Ovary (tissue), 9 donors: ENCODE data around the gene FOXRED1. TPM values are rescaled to one million over a fixed set of nuclear protein-coding genes. Genes with fewer than 3 reads are reported as not detected.

ENCODE experiments used
- DNase-seq, 5 donors: peaks; one replicate each; pipeline ENCODE4 v3.0.0-alpha.2; 2019 to 2020
- H3K27ac ChIP-seq, 2 donors: fragments of 200-600 bp; one replicate each; pipeline versions ENCODE4 v1.5.1 to v1.8.0; 2019 to 2022
- H3K27me3 ChIP-seq: fragments of 200-600 bp; one replicate; pipeline ENCODE4 v1.8.0; 2022
- H3K36me3 ChIP-seq: fragments of 200-600 bp; sonication (generic); one replicate; pipeline ENCODE4 v1.5.1; 2019
- H3K4me1 ChIP-seq: one replicate; pipeline ENCODE4 v1.8.1; 2013; ENCODE audit warnings: mild to moderate bottlenecking, moderate library complexity; ENCODE audit not compliant: insufficient read depth
- H3K4me3 ChIP-seq: fragments of 200-600 bp; sonication (generic); one replicate; pipeline ENCODE4 v1.5.1; 2017
- H3K9me3 ChIP-seq, 2 donors: fragments of 200-600 bp in 1 of 2; sonication (generic) in 1 of 2; one replicate each; pipeline versions ENCODE4 v1.5.1 to v1.8.1; 2013 to 2019; ENCODE audit warnings: mild to moderate bottlenecking in 1 of 2, moderate library complexity in 1 of 2
- EP300 ChIP-seq: sonication (generic); formaldehyde crosslinking; IDR thresholded peaks from one replicate; pipeline ENCODE4 v1.6.1; 2017; ENCODE audit warnings: antibody characterized with exemption
- POLR2A ChIP-seq: fragments of 450-650 bp; IDR thresholded peaks from one replicate; pipeline ENCODE4 v1.6.1; 2017; ENCODE audit warnings: antibody characterized with exemption, mild to moderate bottlenecking, moderate library complexity
- WGBS, 3 donors: extraction: QIAGEN DNeasy Blood & Tissue Kit in 1 of 3; methylation state at CpG; one replicate each; pipeline versions ENCODE4 v1.1.5 to v1.1.7; 2013 to 2017; 5-methylcytosine and 5-hydroxymethylcytosine counted together
- intact Hi-C, 4 donors: fragments of 100-400 bp; cut with DNase I; formaldehyde crosslinking; loops; one replicate each; pipeline versions ENCODE4 v1.11.0 to v1.15.1; 2022 to 2023
- polyA plus RNA-seq, 2 donors: library from polyadenylated mRNA; stranded (reverse); fragments of 200-250 nt in 1 of 2; fragments of 350-450 nt in 1 of 2; fragmentation: Illumina TruSeq in 1 of 2; extraction: RNeasy Lipid Tissue Mini Kit (QIAGEN cat#74804) in 1 of 2; gene quantifications; one replicate each; pipeline ENCODE4 v1.2.3, GENCODE V29; 2013 to 2014
- total RNA-seq, 7 donors: library from RNA; depleted of rRNA in 2 of 7; stranded (reverse); fragments of >200 nt in 2 of 7; fragmentation: NEBNext Ultra II Directional in 3 of 7; extraction: Animal tissue kit (Norgen Biotek cat#: 25700) in 3 of 7; gene quantifications; one replicate each; pipeline versions ENCODE4 v1.1.0 to v1.2.4, GENCODE V29; 2016 to 2023
- TF ChIP-seq, protein P1 (sequence below), 3 donors: fragments of 450-650 bp in 2 of 3; fragments of 200-600 bp in 1 of 3; IDR thresholded peaks; one replicate each; pipeline versions ENCODE4 v1.5.1 to v1.8.0; 2016 to 2022; ENCODE audit warnings: antibody characterized with exemption in 3 of 3, mild to moderate bottlenecking in 1 of 3
- donor health status: DM: no; HTN: no; CAD: no; lungs with moderate emphysema.
- donor health status: DM: no; HTN: no; CAD: no.
- donor health status: Bipolar disorder and iron deficiency.
- donor health status: DM: yes; HTN: yes; CAD: no.
- donor health status: DM: no; HTN: no; CAD: no.
- donor health status: DM: yes; HTN: yes; CAD: no.

Gene FOXRED1
- total and polyA plus RNA-seq, 9 donors, result 10.3 to 24.8 (median 17.3) TPM

DNA sequence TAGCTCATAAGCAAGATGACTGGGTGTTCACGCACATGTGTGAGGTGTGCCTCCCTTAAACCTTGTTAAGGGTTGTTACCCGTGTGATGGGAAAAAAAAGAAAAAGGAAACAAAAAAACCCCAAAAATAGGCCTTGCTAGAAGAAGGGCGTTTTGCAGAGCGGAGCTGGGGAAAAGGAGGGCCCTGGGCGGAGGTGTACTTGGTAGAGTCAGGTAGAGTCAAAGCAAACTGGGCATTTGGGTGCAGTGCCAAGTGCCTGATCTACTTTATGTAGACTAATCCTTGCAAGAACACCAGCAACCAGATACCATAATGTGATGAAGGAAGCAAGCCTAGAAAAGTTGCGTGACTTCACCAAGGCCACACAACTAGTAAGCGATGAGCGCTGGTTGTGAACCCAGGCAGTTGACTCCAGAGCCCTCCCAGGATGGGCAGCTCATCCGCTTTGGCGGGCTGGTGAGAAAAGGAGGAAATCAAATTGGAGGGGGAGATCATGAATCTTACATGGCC, 12.8 kb downstream of the FOXRED1 start:
- H3K27me3 ChIP-seq, result no peaks in the 10 kb centered on the region
- TF ChIP-seq POLR2A (no peak), EP300 (no peak)
- TF ChIP-seq, protein P1, sequence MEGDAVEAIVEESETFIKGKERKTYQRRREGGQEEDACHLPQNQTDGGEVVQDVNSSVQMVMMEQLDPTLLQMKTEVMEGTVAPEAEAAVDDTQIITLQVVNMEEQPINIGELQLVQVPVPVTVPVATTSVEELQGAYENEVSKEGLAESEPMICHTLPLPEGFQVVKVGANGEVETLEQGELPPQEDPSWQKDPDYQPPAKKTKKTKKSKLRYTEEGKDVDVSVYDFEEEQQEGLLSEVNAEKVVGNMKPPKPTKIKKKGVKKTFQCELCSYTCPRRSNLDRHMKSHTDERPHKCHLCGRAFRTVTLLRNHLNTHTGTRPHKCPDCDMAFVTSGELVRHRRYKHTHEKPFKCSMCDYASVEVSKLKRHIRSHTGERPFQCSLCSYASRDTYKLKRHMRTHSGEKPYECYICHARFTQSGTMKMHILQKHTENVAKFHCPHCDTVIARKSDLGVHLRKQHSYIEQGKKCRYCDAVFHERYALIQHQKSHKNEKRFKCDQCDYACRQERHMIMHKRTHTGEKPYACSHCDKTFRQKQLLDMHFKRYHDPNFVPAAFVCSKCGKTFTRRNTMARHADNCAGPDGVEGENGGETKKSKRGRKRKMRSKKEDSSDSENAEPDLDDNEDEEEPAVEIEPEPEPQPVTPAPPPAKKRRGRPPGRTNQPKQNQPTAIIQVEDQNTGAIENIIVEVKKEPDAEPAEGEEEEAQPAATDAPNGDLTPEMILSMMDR (IDR thresholded peaks at IDR 0.05), result no peak
- peak overlapping the region in 1 of 2 donors; percentile 95 for H3K27ac ChIP-seq
- H3K4me1 ChIP-seq, result peaks cover 4% of the 10 kb centered on the region
- intact Hi-C loops, result loop anchor here in 1 of 4 donors (5.0 kb wide), 1 partner anchor 69 kb away; the partner anchor contains the start of genes FAM118B and RPUSD4
- DNase-seq, result no peak
- WGBS, 3 donors, result 89 to 93% (median 91%) methylated on average over 10 of the region's 10 CpGs
- no peaks in the 10 kb centered on the region for H3K9me3 ChIP-seq
- no peaks in the 10 kb centered on the region for H3K36me3 ChIP-seq
- no peak overlapping the region for H3K4me3 ChIP-seq

DNA sequence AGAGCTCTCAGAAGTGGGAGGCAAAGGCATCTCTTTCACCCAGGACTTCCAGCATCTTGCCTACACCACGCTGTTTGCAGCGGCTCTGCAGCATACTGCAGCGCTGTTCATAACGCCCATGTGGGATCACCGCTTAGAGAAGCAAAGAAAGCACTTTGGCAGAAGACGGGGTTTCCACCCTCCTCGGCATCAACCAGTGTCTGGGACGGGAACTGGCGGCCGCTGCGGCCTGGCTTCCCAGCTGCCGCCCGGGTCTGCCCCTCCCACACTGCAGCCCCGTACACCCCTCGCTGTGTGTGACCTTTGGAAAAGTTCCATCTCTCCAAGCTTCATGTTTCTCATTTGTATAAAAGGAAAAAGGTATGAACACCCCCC, 13.4 kb downstream of the FOXRED1 start:
- intact Hi-C loops, result loop anchor here in 1 of 4 donors (5.0 kb wide), 1 partner anchor 70 kb away; the partner anchor contains the start of genes FAM118B and RPUSD4
- WGBS, 3 donors, result 0 to 1% (median 0%) methylated on average over 15 of the region's 15 CpGs
- Histone ChIP-seq H3K27me3 (no peaks in the 10 kb centered on the region), H3K9me3 (no peaks in the 10 kb centered on the region), H3K4me3 (peak overlapping the region; percentile 62), H3K27ac (peak overlapping the region; percentile 83 to 95), H3K36me3 (no peaks in the 10 kb centered on the region), H3K4me1 (peaks cover 4% of the 10 kb centered on the region)
- peak; percentile 52 to 68 (median 61) for DNase-seq
- no peak for TF ChIP-seq EP300
- no peak for TF ChIP-seq POLR2A
- TF ChIP-seq, protein P1 (IDR thresholded peaks at IDR 0.05), result no peak

DNA sequence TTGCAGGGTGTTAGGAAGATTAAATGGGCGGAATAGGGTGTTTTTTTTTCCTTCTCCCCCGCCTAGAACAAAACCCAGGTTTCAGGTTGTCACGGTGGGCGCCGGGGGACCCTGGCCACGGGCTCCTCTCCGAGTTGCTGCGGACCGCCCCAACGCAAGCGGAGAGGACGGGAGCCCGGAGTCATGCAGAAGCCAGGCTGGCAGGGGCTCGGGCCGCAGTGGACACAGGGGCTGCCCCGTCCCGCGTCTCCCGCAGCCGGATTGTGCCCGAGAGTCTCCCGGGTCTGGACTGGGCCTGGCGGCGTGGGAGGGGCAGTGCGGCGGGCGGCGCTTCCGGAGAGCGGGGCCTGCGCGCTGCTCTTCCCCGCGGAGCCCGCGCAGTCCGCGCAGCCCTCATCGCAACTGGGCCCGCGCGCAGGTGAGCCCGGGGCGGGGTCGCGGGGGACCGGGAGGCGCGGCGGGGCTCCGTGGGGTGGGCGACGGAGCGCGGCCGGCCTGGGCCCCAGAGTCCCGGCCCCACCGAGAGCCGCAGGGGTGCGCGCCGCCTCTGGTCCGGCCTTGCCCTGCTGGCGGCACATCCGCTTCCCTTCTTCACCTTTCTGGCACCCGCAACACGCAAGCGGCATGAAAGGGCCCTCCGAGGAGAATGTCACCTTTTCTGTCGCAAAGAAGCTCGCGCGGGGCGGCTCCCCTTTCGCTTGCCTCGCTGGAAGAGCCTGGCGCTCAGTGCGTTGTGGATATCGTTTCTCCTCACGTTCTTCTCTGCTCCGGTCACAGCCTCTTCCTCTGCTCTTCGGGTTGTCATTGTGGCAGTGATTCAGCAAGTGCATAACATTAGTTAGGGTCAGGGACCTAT, 14.0 kb downstream of the FOXRED1 start, which contains the start of gene TIRAP:
TIRAP (plus strand) TSS at position 358 of the 856 bp plus-strand sequence. CDS start 7,802 bp downstream, outside the sequence.
- 0 to 1% (median 1%) methylated on average over 49 to 82 of the region's 82 CpGs for WGBS, 3 donors
- DNase-seq, result peak; percentile 74 to 83 (median 79)
- no peaks in the 10 kb centered on the region for H3K9me3 ChIP-seq
- intact Hi-C loops, result loop anchor here in 1 of 4 donors (5.0 kb wide), 1 partner anchor 71 kb away; the partner anchor contains the start of genes FAM118B and RPUSD4
- peak within 1 kb of the TSS; percentile 62 for H3K4me3 ChIP-seq
- H3K27me3 ChIP-seq, result no peaks in the 10 kb centered on the region
- no peaks in the 10 kb centered on the region for H3K36me3 ChIP-seq
- TF ChIP-seq, protein P1 (IDR thresholded peaks at IDR 0.05), result peak in 2 of 3 donors; percentile 30 to 47
- TF ChIP-seq POLR2A (peak; percentile 22), EP300 (no peak)
- peak within 1 kb of the TSS; percentile 83 to 95 for H3K27ac ChIP-seq
- peaks cover 4% of the 10 kb centered on the region for H3K4me1 ChIP-seq

DNA sequence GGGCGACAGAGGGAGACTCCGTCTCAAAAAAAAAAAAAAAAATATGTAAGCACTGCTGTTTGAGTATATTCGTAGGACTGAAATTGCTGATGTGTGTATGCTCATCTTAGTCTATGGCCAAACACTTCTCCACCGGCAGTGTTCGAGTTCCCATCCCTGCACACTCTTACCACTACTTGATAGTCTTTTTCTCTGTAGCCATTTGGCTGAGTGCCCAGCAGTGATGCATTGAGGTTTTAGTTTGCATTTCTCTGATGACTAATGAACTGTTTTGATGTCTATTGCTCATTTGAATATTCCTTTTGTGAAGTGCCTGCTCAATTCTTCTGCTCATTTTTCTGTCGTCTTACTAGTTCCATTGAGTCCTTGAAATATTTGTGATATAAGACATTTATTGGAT, 15.9 kb downstream of the FOXRED1 start:
- Histone ChIP-seq H3K27me3 (no peaks in the 10 kb centered on the region), H3K36me3 (no peaks in the 10 kb centered on the region), H3K9me3 (no peaks in the 10 kb centered on the region), H3K27ac (no peak overlapping the region), H3K4me1 (peaks cover 4% of the 10 kb centered on the region), H3K4me3 (no peak overlapping the region)
- TF ChIP-seq POLR2A (no peak), EP300 (no peak)
- TF ChIP-seq, protein P1 (IDR thresholded peaks at IDR 0.05), result no peak
- 26 to 37% (median 28%) methylated on average over 6 of the region's 6 CpGs for WGBS, 3 donors
- intact Hi-C loops, result loop anchor here in 1 of 4 donors (5.0 kb wide), 1 partner anchor 73 kb away; the partner anchor contains the start of genes FAM118B and RPUSD4
- DNase-seq, result peak; percentile 69 to 84 (median 75)
